ENCODE results near the gene UQCRFS1.

The UQCRFS1 gene

GRCh38 chr19:29173896-29174295 lies 39.1 kb downstream of the UQCRFS1 start:
- Mint-ChIP-seq H3K9me3 (peaks cover 14 to 22% of the 10 kb centered on the region in 2 donors), H3K4me1 (ENCODE audit: low read depth in 2 of 2) (no peaks in the 10 kb centered on the region), H3K4me3 (no peak overlapping the region), H3K27me3 (peaks cover 4 to 11% of the 10 kb centered on the region in 2 donors), H3K27ac (no peak overlapping the region), H3K36me3 (ENCODE audit: insufficient read depth) (no peaks in the 10 kb centered on the region)
- DNase-seq: no peak
- ATAC-seq (replicated peaks): no peak

- no peaks in the 10 kb centered on the region for H3K36me3 Mint-ChIP-seq (ENCODE audit: insufficient read depth)
- H3K4me1 Mint-ChIP-seq (ENCODE audit: low read depth in 2 of 2): no peaks in the 10 kb centered on the region
- H3K9me3 Mint-ChIP-seq: peaks cover 14 to 22% of the 10 kb centered on the region in 2 donors
- ATAC-seq (replicated peaks) (no peak), DNase-seq (no peak)
- peaks cover 11 to 14% of the 10 kb centered on the region in 2 donors for H3K27me3 Mint-ChIP-seq
- no peak overlapping the region for H3K27ac Mint-ChIP-seq
- H3K4me3 Mint-ChIP-seq: no peak overlapping the region
Measured at GRCh38 chr19:29172302-29172701, 40.6 kb downstream of the UQCRFS1 start.

GRCh38 chr19:29171525-29171924 lies 41.4 kb downstream of the UQCRFS1 start:
- DNase-seq (no peak), ATAC-seq (replicated peaks) (no peak)
- Mint-ChIP-seq H3K27me3 (peaks cover 11 to 14% of the 10 kb centered on the region in 2 donors), H3K4me1 (ENCODE audit: low read depth in 2 of 2) (no peaks in the 10 kb centered on the region), H3K4me3 (no peak overlapping the region), H3K36me3 (ENCODE audit: insufficient read depth) (no peaks in the 10 kb centered on the region), H3K27ac (no peak overlapping the region), H3K9me3 (peaks cover 14 to 22% of the 10 kb centered on the region in 2 donors)

GRCh38 chr19:29170554-29170953 lies 42.4 kb downstream of the UQCRFS1 start:
- no peak for ATAC-seq (replicated peaks)
- no peak overlapping the region for H3K4me3 Mint-ChIP-seq
- no peaks in the 10 kb centered on the region for H3K4me1 Mint-ChIP-seq (ENCODE audit: low read depth in 2 of 2)
- no peak for DNase-seq
- peaks cover 8 to 14% of the 10 kb centered on the region in 2 donors for H3K9me3 Mint-ChIP-seq
- no peak overlapping the region for H3K27ac Mint-ChIP-seq
- H3K27me3 Mint-ChIP-seq: peaks cover 11 to 14% of the 10 kb centered on the region in 2 donors
- no peaks in the 10 kb centered on the region for H3K36me3 Mint-ChIP-seq (ENCODE audit: insufficient read depth)

- no peak overlapping the region for H3K4me3 Mint-ChIP-seq
- DNase-seq (no peak), ATAC-seq (replicated peaks) (no peak)
- peaks cover 2 to 4% of the 10 kb centered on the region in 2 donors for H3K9me3 Mint-ChIP-seq
- H3K4me1 Mint-ChIP-seq (ENCODE audit: low read depth in 2 of 2): no peaks in the 10 kb centered on the region
- H3K27ac Mint-ChIP-seq: no peak overlapping the region
- H3K36me3 Mint-ChIP-seq (ENCODE audit: insufficient read depth): no peaks in the 10 kb centered on the region
- peaks cover 31 to 41% of the 10 kb centered on the region in 2 donors for H3K27me3 Mint-ChIP-seq
Measured at GRCh38 chr19:29162694-29163093, 50.3 kb downstream of the UQCRFS1 start.

- ATAC-seq (replicated peaks) (no peak), DNase-seq (no peak)
- no peak overlapping the region for H3K4me3 Mint-ChIP-seq
- no peaks in the 10 kb centered on the region for H3K36me3 Mint-ChIP-seq (ENCODE audit: insufficient read depth)
- H3K27ac Mint-ChIP-seq: no peak overlapping the region
- H3K4me1 Mint-ChIP-seq (ENCODE audit: low read depth in 2 of 2): no peaks in the 10 kb centered on the region
- H3K27me3 Mint-ChIP-seq: peaks cover 15 to 40% of the 10 kb centered on the region in 2 donors
- peaks cover 10 to 15% of the 10 kb centered on the region in 2 donors for H3K9me3 Mint-ChIP-seq
Measured at GRCh38 chr19:29155683-29156082, 57.3 kb downstream of the UQCRFS1 start.

Measured in effector memory CD8-positive, alpha-beta T cell (primary cell).